DND-41 (cell line): ENCODE results near the gene AKAP13.

Experiments used
- ATAC-seq: fragments of 200-7000 bp; cut with Tn5 transposase; 3 replicates; pipeline ENCODE4 v1.9.1; 2021; ENCODE audit warnings: low read depth; ENCODE audit not compliant: insufficient read depth
- DNase-seq: peaks from one replicate; pipeline ENCODE4 v3.0.0-alpha.2; 2020
- H2AFZ ChIP-seq: 2 replicates; pipeline ENCODE4 v1.6.0; 2012; ENCODE audit warnings: low read depth, low read length
- H3K27ac ChIP-seq: 2 replicates; pipeline ENCODE4 v1.5.1; 2012; ENCODE audit warnings: low read length, inconsistent platforms
- H3K27me3 ChIP-seq: fragments of 200-600 bp; sonication (generic); 2 replicates; pipeline ENCODE4 v1.6.0; 2012; ENCODE audit warnings: low read length, mild to moderate bottlenecking, inconsistent platforms; ENCODE audit not compliant: insufficient read depth, poor library complexity
- H3K36me3 ChIP-seq: 2 replicates; pipeline ENCODE4 v1.5.1; 2012; ENCODE audit warnings: low read length, inconsistent platforms; ENCODE audit not compliant: insufficient read depth
- H3K4me1 ChIP-seq: 2 replicates; pipeline ENCODE4 v1.5.1; 2012; ENCODE audit warnings: mild to moderate bottlenecking, low read length; ENCODE audit not compliant: insufficient read depth
- H3K4me2 ChIP-seq: 2 replicates; pipeline ENCODE4 v1.6.0; 2012; ENCODE audit warnings: mild to moderate bottlenecking, moderate library complexity, low read length, inconsistent platforms; ENCODE audit not compliant: insufficient read depth
- H3K4me3 ChIP-seq, 2 experiments: fragments of 200-600 bp in 1 of 2; shearing (Covaris generic) in 1 of 2; 2 replicates each; pipeline ENCODE4 v1.5.1; 2012 to 2016; ENCODE audit warnings: inconsistent platforms in 2 of 2, low read length in 2 of 2, mild to moderate bottlenecking in 2 of 2, low read depth in 1 of 2, moderate library complexity in 1 of 2
- H3K79me2 ChIP-seq: 2 replicates; pipeline ENCODE4 v1.6.0; 2012; ENCODE audit warnings: low read length, inconsistent platforms; ENCODE audit not compliant: insufficient read depth
- H3K9ac ChIP-seq: 2 replicates; pipeline ENCODE4 v1.6.0; 2012; ENCODE audit warnings: low read depth, mild to moderate bottlenecking, inconsistent platforms, low read length, moderate library complexity
- H3K9me3 ChIP-seq: 2 replicates; pipeline ENCODE4 v1.5.1; 2012; ENCODE audit warnings: low read length, moderate library complexity, mild to moderate bottlenecking, inconsistent platforms; ENCODE audit not compliant: insufficient read depth, severe bottlenecking
- H4K20me1 ChIP-seq: 2 replicates; pipeline ENCODE4 v1.6.0; 2012; ENCODE audit warnings: low read length; ENCODE audit not compliant: insufficient read depth
- EZH2 ChIP-seq: IDR thresholded peaks from 3 replicates; pipeline ENCODE4 v1.6.1; 2012; ENCODE audit warnings: borderline replicate concordance, low read depth, mild to moderate bottlenecking, moderate library complexity, low read length, inconsistent platforms; ENCODE audit not compliant: severe bottlenecking
- TF ChIP-seq, protein P1 (sequence below): IDR thresholded peaks from 2 replicates; pipeline ENCODE4 v1.5.1; 2012; ENCODE audit warnings: borderline replicate concordance, low read length, moderate library complexity, mild to moderate bottlenecking; ENCODE audit not compliant: poor library complexity, severe bottlenecking; ENCODE audit errors: extremely low read depth

AKAP13 gene

DNA sequence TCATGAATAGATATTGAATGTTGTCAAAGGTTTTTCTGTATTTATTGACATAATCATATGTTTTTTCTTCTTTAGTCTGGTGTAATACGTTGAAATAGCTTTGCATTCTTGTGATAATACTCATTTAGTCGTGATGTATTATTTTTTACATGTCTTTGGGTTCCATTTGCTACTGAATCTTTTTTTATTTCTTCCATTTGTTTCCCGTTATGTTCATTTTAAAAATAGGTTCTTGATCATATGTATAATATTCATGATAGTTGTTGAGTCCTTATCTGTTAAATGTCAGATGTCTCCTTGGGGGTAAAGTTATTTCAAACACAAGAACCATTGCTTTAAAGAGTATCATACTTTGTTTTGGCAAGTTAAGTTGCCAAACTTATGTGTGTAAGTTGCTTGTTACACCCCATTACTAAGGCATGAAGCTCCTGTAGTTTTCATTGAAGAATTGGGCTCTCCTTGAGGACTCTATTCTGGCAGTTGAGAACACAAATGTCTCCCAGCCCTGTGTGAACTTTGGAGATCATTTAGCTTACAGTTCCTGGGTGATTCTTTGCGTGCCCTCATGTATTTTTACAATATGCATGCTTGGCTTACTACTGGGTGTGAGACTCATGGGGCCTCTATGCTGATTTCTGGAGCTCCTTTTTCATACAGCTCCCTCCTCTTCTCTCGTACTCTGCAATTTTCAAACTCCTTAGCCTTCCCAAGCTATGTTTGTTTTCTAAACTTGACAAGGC lies 8.3 kb downstream of the AKAP13 start:
- Histone ChIP-seq H3K9ac (no peak overlapping the region), H3K27ac (no peak overlapping the region), H3K79me2 (peaks cover 34% of the 10 kb centered on the region; the same call in 1 of the 2 replicates), H3K4me2 (no peak overlapping the region), H3K27me3 (no peaks in the 10 kb centered on the region), H3K9me3 (no peaks in the 10 kb centered on the region), H4K20me1 (peaks cover 21% of the 10 kb centered on the region; the same call in 1 of the 2 replicates), H2AFZ (no peak overlapping the region), H3K36me3 (no peaks in the 10 kb centered on the region), H3K4me1 (no peaks in the 10 kb centered on the region), H3K4me3 (no peak overlapping the region)
- no peak for TF ChIP-seq EZH2
- TF ChIP-seq, protein P1, sequence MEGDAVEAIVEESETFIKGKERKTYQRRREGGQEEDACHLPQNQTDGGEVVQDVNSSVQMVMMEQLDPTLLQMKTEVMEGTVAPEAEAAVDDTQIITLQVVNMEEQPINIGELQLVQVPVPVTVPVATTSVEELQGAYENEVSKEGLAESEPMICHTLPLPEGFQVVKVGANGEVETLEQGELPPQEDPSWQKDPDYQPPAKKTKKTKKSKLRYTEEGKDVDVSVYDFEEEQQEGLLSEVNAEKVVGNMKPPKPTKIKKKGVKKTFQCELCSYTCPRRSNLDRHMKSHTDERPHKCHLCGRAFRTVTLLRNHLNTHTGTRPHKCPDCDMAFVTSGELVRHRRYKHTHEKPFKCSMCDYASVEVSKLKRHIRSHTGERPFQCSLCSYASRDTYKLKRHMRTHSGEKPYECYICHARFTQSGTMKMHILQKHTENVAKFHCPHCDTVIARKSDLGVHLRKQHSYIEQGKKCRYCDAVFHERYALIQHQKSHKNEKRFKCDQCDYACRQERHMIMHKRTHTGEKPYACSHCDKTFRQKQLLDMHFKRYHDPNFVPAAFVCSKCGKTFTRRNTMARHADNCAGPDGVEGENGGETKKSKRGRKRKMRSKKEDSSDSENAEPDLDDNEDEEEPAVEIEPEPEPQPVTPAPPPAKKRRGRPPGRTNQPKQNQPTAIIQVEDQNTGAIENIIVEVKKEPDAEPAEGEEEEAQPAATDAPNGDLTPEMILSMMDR: no peak
- no peak for DNase-seq
- ATAC-seq: no peak

DNA sequence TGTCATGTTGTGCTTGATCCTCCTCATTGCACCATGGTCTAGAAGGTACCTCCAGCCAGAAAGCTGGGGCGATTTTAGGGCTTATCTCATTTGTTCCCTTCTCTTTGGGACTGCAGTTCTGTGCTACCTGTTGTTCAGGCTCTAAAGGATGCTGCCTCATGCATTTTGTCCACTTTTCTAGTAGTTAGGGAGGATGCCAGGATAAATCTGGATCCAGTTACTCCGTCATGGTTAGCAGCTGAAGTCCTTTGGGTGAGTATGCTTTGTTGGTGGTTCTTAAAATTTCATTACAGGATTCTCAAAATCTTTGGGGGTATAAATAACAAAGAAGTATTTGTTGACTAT lies 8.9 kb downstream of the AKAP13 start:
- Histone ChIP-seq H3K79me2 (peaks cover 39% of the 10 kb centered on the region; the same call in 1 of the 2 replicates), H2AFZ (no peak overlapping the region), H3K4me1 (no peaks in the 10 kb centered on the region), H3K4me2 (no peak overlapping the region), H3K9me3 (no peaks in the 10 kb centered on the region), H3K27me3 (no peaks in the 10 kb centered on the region), H3K27ac (no peak overlapping the region), H3K9ac (no peak overlapping the region), H3K36me3 (no peaks in the 10 kb centered on the region), H4K20me1 (peaks cover 21% of the 10 kb centered on the region; the same call in 1 of the 2 replicates), H3K4me3 (no peak overlapping the region)
- no peak for ATAC-seq
- DNase-seq: no peak
- TF ChIP-seq, protein P1: no peak
- TF ChIP-seq EZH2: no peak

DNA sequence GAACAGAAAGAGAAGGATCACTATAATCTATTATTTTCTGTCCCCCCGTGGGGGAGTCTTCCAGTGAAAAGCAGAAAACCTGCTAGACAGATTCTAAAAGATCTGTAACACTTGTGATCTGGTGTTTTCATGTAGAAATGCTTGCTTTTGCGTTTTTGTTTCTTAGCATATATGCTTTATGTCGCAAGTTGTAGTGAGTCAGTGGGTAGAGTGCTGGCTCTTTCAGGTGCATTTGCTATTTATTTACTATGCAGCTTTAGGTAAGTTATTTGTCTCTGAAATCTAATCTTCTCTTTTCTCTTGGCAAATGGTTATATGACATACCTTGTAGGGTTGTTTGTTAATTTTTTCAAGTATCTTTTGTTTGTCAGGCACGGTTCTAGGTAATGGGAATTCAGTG lies 9.4 kb downstream of the AKAP13 start:
- ATAC-seq: no peak

More for the DNA sequence above, 9.4 kb downstream of the AKAP13 start:
- DNase-seq: no peak
- no peak overlapping the region for H3K27ac ChIP-seq
- H2AFZ ChIP-seq: no peak overlapping the region
- no peaks in the 10 kb centered on the region for H3K4me1 ChIP-seq
- H3K4me2 ChIP-seq: no peak overlapping the region
- no peak for TF ChIP-seq EZH2
- TF ChIP-seq, protein P1: no peak
- H3K79me2 ChIP-seq: peaks cover 41% of the 10 kb centered on the region; the same call in 1 of the 2 replicates
- H3K9me3 ChIP-seq: no peaks in the 10 kb centered on the region
- no peaks in the 10 kb centered on the region for H3K36me3 ChIP-seq
- no peak overlapping the region for H3K4me3 ChIP-seq
- H3K9ac ChIP-seq: no peak overlapping the region
- peaks cover 23% of the 10 kb centered on the region; the same call in 1 of the 2 replicates for H4K20me1 ChIP-seq
- H3K27me3 ChIP-seq: no peaks in the 10 kb centered on the region
